Nucleus accumbens (tissue), 56 donors: Measurements from ENCODE around the gene AQP5.

Experiments
- DNase-seq, 56 donors: peaks; one replicate each; lab custom pipeline; 2025; lab: John Stamatoyannopoulos, UW

The AQP5 gene

GRCh38 chr12:50006280-50006679 is 44.6 kb downstream of the AQP5 start:
- peak in 2 of 56 donors; percentile 11 to 13 for DNase-seq

GRCh38 chr12:50006754-50007442 is 45.2 kb downstream of the AQP5 start:
- no peak for DNase-seq

DNA sequence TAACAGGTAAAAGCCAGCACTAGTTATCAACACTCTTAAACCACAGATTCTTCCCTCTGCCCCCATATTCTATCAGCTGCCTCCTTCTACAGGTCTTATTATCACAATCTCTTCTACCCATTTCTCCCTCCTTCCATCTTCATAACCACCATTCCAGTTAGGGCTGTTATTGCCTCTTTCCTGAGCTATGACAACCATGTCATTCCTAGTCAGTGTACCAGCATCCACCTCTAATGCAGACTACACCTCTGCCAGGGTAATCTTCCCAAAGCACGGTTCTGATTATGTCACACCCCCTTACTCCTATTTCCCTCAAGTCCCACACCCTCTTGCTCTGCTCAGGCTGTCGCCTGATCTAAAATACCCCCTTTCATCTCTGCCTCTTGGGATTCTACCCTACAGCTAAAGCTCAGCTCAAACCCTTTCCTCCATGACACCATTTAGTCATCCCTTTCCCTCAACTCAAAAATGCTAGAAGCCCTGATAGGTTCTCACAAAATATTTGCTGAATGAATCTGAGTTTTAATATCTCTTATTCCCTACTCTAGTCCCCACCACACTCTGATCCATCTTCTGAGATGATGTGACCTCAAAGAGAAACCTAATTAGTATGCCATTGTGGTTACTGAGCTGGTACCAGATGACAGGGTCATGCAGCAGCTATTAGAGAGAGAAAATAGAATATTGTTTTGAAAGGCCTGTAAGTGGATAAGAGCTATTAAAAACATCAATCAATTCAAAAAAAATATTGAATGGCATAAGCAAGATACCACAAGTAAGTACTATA is 51.9 kb downstream of the AQP5 start:
- peak in 1 of 56 donors; percentile 30 for DNase-seq

GRCh38 chr12:50014342-50014741 is 52.7 kb downstream of the AQP5 start:
- DNase-seq: no peak
